ENCODE measurements around the gene HOXB1.

DNA sequence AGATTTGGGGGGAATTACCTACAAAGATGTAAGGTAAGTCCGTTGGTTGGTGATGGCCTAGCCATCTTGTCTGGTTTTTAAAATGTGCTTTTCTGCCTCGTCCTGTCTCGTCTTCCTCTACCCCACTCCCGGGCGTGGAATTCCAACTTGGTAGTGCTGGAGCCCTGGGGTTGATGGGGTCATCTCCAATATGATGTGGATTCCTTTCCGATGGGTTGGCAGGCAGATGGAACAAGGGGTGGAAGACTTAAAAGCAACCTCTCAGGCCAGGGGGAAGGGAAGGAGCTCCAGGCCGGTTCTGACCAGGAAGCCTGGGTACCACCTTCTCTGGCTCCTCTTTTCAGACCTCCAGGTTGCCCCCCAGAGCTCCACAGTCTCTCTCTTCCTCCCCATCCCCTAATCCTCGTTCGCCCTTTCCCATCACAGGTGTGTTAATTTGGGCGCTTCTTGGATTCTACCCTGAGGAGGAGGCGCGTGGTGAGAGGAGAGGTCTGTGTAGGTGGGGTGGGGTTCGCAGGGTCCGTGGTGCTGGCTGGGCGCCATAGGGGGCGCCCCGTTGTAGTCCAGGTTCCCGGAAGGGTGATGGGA, 19.2 kb upstream of the HOXB1 start:
- TF ChIP-seq, protein P1, sequence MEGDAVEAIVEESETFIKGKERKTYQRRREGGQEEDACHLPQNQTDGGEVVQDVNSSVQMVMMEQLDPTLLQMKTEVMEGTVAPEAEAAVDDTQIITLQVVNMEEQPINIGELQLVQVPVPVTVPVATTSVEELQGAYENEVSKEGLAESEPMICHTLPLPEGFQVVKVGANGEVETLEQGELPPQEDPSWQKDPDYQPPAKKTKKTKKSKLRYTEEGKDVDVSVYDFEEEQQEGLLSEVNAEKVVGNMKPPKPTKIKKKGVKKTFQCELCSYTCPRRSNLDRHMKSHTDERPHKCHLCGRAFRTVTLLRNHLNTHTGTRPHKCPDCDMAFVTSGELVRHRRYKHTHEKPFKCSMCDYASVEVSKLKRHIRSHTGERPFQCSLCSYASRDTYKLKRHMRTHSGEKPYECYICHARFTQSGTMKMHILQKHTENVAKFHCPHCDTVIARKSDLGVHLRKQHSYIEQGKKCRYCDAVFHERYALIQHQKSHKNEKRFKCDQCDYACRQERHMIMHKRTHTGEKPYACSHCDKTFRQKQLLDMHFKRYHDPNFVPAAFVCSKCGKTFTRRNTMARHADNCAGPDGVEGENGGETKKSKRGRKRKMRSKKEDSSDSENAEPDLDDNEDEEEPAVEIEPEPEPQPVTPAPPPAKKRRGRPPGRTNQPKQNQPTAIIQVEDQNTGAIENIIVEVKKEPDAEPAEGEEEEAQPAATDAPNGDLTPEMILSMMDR (IDR thresholded peaks at IDR 0.05): no peak
- TF ChIP-seq POLR2A (IDR thresholded peaks at IDR 0.05): no peak
